ENCODE results near the gene RCL1. TPM values are rescaled to one million over a fixed set of nuclear protein-coding genes. Genes with fewer than 3 reads are reported as not detected.

Gene RCL1
- total and polyA plus RNA-seq, 7 donors: 8.9 to 29.5 (median 16.0) TPM

DNA sequence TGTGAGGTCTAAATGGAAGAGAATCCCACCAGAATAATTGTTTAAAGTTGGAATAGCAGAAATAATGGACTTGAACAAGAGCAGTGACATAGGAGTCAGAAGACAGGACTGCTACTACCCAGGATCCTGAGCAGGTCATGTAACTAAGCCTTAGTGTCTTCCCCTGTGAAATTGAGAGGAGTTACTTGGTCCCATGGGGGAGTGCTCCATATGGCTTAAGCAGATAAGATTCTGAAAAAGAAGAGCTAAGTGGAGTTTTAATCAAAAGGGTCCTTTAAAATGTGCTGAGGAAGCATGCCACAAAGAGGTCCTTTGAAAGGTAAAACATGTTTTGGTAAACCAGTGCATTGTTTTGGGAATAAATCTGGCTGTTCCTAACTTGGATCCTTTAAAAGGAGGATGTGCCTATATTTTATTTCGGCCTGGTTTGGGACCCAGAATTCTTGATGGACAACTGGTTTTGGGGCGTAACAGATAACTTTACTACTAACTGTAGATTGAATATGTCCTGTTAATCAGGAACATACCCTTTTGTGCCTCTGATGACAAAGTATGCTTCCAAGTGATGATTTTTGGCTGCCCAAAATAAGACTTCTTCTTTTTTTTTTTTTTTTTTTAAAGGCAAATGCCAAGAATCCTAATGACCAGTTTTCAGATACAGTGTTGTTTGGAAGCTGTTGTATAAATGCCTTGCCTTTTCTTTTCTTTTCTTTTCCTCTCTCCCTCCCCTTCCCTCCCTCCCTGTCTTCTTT is 5.7 kb downstream of the RCL1 start:
- peak in 3 of 4 donors; percentile 33 to 56 (median 49) for ATAC-seq
- H3K4me1 ChIP-seq: peaks cover 42% of the 10 kb centered on the region
- no peaks in the 10 kb centered on the region for H3K36me3 ChIP-seq (ENCODE audit: insufficient read depth in 1 of 2, low read depth in 1 of 2)
- peak overlapping the region; percentile 70 for H3K27ac ChIP-seq
- 63 to 86% (median 64%) methylated on average over 2 of the region's 2 CpGs for WGBS, 3 donors
- intact Hi-C loops (cut with DNase I): loop anchor here (2.0 to 5.0 kb wide), 2 partner anchors 24 to 39 kb away; no protein-coding TSS in a partner anchor
- no peak overlapping the region for H3K4me3 ChIP-seq
- TF ChIP-seq, protein P1, sequence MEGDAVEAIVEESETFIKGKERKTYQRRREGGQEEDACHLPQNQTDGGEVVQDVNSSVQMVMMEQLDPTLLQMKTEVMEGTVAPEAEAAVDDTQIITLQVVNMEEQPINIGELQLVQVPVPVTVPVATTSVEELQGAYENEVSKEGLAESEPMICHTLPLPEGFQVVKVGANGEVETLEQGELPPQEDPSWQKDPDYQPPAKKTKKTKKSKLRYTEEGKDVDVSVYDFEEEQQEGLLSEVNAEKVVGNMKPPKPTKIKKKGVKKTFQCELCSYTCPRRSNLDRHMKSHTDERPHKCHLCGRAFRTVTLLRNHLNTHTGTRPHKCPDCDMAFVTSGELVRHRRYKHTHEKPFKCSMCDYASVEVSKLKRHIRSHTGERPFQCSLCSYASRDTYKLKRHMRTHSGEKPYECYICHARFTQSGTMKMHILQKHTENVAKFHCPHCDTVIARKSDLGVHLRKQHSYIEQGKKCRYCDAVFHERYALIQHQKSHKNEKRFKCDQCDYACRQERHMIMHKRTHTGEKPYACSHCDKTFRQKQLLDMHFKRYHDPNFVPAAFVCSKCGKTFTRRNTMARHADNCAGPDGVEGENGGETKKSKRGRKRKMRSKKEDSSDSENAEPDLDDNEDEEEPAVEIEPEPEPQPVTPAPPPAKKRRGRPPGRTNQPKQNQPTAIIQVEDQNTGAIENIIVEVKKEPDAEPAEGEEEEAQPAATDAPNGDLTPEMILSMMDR (IDR thresholded peaks at IDR 0.05): no peak
- no peaks in the 10 kb centered on the region for H3K9me3 ChIP-seq
- no peak for DNase-seq
- H3K27me3 ChIP-seq (ENCODE audit: insufficient read depth in 3 of 3, low read length in 2 of 3): no peaks in the 10 kb centered on the region

DNA sequence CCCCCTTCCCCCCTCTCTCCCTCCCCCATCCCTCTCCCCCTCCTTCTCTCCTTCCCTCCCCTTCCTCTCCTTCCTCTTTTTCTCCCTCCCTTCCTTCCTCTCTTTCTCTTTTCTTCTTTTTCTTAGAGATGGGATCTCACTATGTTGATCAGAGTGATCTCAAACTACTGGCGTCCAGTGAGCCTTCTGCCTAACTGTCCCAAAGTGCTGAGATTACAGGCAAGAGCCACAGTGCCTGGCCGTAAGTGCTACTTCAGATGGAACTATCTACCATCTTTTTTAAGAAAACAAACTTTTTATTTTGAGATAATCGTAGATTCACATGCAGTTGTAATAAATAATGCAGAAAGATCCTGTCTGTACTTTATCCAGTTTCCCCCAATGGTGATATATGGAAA is 6.3 kb downstream of the RCL1 start:
- intact Hi-C loops (cut with DNase I): loop anchor here (2.0 to 5.0 kb wide), 2 partner anchors 24 to 38 kb away; no protein-coding TSS in a partner anchor
- TF ChIP-seq, protein P1 (IDR thresholded peaks at IDR 0.05): no peak
- H3K36me3 ChIP-seq (ENCODE audit: insufficient read depth in 1 of 2, low read depth in 1 of 2): no peaks in the 10 kb centered on the region
- 44 to 69% (median 44%) methylated on average over 3 of the region's 3 CpGs for WGBS, 3 donors
- no peak overlapping the region for H3K4me3 ChIP-seq
- no peak for DNase-seq
- no peaks in the 10 kb centered on the region for H3K27me3 ChIP-seq (ENCODE audit: insufficient read depth in 3 of 3, low read length in 2 of 3)
- no peak for ATAC-seq
- H3K27ac ChIP-seq: peak overlapping the region; percentile 70
- H3K4me1 ChIP-seq: peaks cover 46% of the 10 kb centered on the region
- no peaks in the 10 kb centered on the region for H3K9me3 ChIP-seq

DNA sequence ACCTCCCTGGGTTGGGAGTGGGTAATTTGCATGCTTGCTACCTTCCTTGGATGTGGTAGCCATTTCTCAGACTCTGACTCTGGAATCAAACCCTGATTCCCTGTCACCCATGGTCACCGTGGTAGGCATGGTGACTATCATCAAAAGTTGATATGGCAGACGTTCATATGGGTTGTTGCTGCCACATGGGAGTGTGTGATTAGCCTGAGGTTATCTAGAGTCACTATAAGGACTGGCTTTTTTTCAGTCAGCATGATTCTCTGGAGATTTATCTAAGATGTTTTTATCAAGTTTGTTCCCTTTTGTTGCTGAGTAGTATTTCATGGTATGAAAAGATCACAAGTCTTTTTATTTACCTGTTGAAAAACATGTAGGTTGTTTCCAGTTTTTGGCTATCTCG is 7.0 kb downstream of the RCL1 start:
- no peak for ATAC-seq
- Histone ChIP-seq H3K4me1 (peaks cover 49% of the 10 kb centered on the region), H3K36me3 (ENCODE audit: insufficient read depth in 1 of 2, low read depth in 1 of 2) (no peaks in the 10 kb centered on the region), H3K27me3 (ENCODE audit: insufficient read depth in 3 of 3, low read length in 2 of 3) (no peaks in the 10 kb centered on the region), H3K4me3 (no peak overlapping the region), H3K27ac (peak overlapping the region; percentile 70), H3K9me3 (no peaks in the 10 kb centered on the region)
- TF ChIP-seq, protein P1 (IDR thresholded peaks at IDR 0.05): no peak
- intact Hi-C loops (cut with DNase I): loop anchor here (2.0 to 10.0 kb wide), 3 partner anchors 23 to 1285 kb away; no protein-coding TSS in a partner anchor
- no peak for DNase-seq
- 55 to 78% (median 57%) methylated on average over 3 of the region's 3 CpGs for WGBS, 3 donors

DNA sequence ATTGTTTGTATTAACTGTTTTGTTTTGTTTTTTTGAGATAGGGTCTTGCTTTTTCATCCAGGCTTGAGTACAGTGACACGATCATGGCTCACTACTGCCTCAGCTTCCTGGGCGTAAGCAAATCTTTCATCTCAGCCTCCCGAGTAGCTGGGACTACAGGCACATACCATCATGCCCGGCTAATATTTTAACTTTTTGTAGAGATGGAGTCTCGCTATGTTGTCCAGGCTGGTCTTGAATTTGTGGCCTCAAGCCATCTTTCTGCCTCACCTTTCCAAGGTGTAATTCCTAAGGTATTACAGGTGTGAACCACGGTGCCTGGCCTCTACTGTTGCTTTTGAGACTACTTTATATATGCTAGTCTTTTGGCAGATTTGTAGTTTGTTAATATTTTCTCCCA is 8.4 kb downstream of the RCL1 start:
- no peaks in the 10 kb centered on the region for H3K36me3 ChIP-seq (ENCODE audit: insufficient read depth in 1 of 2, low read depth in 1 of 2)
- H3K9me3 ChIP-seq: no peaks in the 10 kb centered on the region
- peaks cover 51% of the 10 kb centered on the region for H3K4me1 ChIP-seq
- no peak for DNase-seq
- H3K27ac ChIP-seq: no peak overlapping the region
- H3K27me3 ChIP-seq (ENCODE audit: insufficient read depth in 3 of 3, low read length in 2 of 3): no peaks in the 10 kb centered on the region
- TF ChIP-seq, protein P1 (IDR thresholded peaks at IDR 0.05): no peak
- no peak for ATAC-seq
- 91 to 96% (median 94%) methylated on average over 6 of the region's 6 CpGs for whole genome bisulfite sequencing, 3 donors
- no peak overlapping the region for H3K4me3 ChIP-seq
- intact Hi-C loops (cut with DNase I): loop anchor here in 1 of 2 donors (10.0 kb wide), 1 partner anchor 1286 kb away; no protein-coding TSS in a partner anchor

All from psoas muscle (tissue), 8 donors.